Spleen (tissue), 7 donors: ENCODE results near the gene LENG8.

Source experiments
- POLR2A ChIP-seq, 3 donors: fragments of 450-650 bp; IDR thresholded peaks; one replicate each; pipeline ENCODE4 v1.5.1; 2017; ENCODE audit warnings: antibody characterized with exemption in 3 of 3, mild to moderate bottlenecking in 1 of 3
- TF ChIP-seq, protein P1 (sequence below), 11 experiments: fragments of 200-600 bp in 7 of 11; fragments of 450-650 bp in 4 of 11; sonication (generic) in 4 of 11; IDR thresholded peaks in 8 of 11; conservative IDR thresholded peaks in 3 of 11; 1 replicate in 7 of 11; 2 replicates in 4 of 11; pipeline versions ENCODE4 v1.4.0 to v1.8.0; 2016 to 2021; ENCODE audit warnings: antibody characterized with exemption in 11 of 11, inconsistent platforms in 4 of 11, mild to moderate bottlenecking in 1 of 11
- donor health status: DM: no; HTN: no; CAD: no; lungs with moderate emphysema.
- donor health status: DM: no; HTN: no; CAD: no.
- donor health status: DM: no; HTN: no; CAD: no.

DNA sequence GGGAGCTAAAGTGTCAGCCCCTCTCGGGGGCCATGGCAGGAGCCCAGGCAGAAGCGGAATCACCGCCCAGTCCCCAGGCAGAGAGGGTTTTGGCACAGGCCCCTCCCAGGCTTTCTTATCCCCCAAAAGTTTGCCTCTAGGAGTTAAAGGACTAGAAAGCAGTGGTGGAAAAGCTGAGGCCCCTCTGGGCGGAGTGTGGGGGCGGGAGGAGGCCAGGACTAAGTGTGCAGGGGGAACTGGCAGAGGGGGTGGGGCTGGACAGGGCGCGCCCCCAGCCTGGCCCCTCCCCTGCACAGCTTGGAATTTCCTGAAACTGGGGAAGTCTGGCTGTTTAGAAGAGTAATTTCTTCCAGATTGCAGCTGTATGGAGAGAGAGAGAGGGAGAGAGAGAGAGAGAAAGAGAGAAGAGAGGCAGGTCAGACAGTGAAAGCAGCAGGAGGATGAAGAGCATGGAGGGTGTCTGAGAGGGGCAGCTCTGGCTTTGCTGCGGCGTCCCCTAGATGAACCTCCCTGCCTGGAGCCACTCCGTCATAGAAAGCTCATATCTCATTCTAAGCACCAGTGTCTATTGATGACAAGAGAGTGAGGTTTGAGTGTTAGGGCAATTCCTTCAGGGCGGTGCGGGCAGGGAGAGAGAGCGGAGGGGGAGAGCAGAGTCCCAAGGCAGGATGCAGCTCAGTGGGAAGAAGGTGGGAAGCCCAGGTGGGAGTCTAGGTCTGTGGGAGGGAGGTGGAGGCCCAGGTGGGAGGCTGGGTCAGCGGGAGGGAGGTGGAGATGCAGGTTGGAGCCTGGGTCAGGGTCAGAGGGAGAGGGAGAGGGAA is 24.3 kb downstream of the LENG8 start, which contains the start of gene CDC42EP5:
- no peak for TF ChIP-seq POLR2A (IDR thresholded peaks at IDR 0.05)
- TF ChIP-seq, protein P1, sequence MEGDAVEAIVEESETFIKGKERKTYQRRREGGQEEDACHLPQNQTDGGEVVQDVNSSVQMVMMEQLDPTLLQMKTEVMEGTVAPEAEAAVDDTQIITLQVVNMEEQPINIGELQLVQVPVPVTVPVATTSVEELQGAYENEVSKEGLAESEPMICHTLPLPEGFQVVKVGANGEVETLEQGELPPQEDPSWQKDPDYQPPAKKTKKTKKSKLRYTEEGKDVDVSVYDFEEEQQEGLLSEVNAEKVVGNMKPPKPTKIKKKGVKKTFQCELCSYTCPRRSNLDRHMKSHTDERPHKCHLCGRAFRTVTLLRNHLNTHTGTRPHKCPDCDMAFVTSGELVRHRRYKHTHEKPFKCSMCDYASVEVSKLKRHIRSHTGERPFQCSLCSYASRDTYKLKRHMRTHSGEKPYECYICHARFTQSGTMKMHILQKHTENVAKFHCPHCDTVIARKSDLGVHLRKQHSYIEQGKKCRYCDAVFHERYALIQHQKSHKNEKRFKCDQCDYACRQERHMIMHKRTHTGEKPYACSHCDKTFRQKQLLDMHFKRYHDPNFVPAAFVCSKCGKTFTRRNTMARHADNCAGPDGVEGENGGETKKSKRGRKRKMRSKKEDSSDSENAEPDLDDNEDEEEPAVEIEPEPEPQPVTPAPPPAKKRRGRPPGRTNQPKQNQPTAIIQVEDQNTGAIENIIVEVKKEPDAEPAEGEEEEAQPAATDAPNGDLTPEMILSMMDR (IDR thresholded peaks at IDR 0.05 in 8 of 11, conservative IDR thresholded peaks at IDR 0.05 in 3 of 11) = no peak
